Measurements from ENCODE around the gene CD47. TPM values are rescaled to one million over a fixed set of nuclear protein-coding genes. Genes with fewer than 3 reads are reported as not detected.

CD47 gene
- total RNA-seq, 1 donor from 2014 or later: 34.4 TPM

GRCh38 chr3:108097322-108098002 lies 6.6 kb upstream of the CD47 start:
- no peak for DNase-seq (ENCODE audit: low read depth)
- Histone ChIP-seq H3K4me1 (ENCODE audit: insufficient read depth, low read length) (no peaks in the 10 kb centered on the region), H3K9me3 (ENCODE audit: insufficient read depth, low read depth, low read length) (no peaks in the 10 kb centered on the region), H3K36me3 (ENCODE audit: insufficient read depth, low read length) (no peaks in the 10 kb centered on the region), H3K79me2 (ENCODE audit: insufficient read depth, low read length) (no peaks in the 10 kb centered on the region), H3K27ac (ENCODE audit: low read depth, low read length) (no peak overlapping the region), H4K20me1 (ENCODE audit: insufficient read depth, low read length) (no peaks in the 10 kb centered on the region), H3K4me2 (ENCODE audit: low read length) (no peak overlapping the region), H2AFZ (ENCODE audit: low read depth, low read length) (no peak overlapping the region), H3K27me3 (ENCODE audit: insufficient read depth, low read length) (no peaks in the 10 kb centered on the region), H3K9ac (ENCODE audit: low read length) (no peak overlapping the region), H3K4me3 (ENCODE audit: insufficient read depth, low read depth, low read length) (no peak overlapping the region)
- FAIRE-seq: no peak
- peaks cover 26% of the 10 kb centered on the region for H3K27me3 Mint-ChIP-seq (ENCODE audit: low read depth, unreplicated experiment)
- TF ChIP-seq EZH2 (IDR thresholded peaks at IDR 0.05; ENCODE audit: insufficient read depth, low read length): no peak
- no peak for TF ChIP-seq CTCF (IDR thresholded peaks at IDR 0.05; ENCODE audit: insufficient read depth, low read depth, low read length)
- H3K36me3 Mint-ChIP-seq (ENCODE audit: low read depth, unreplicated experiment): no peaks in the 10 kb centered on the region
- H3K4me1 Mint-ChIP-seq (ENCODE audit: low read depth, unreplicated experiment): peaks cover 5% of the 10 kb centered on the region
- no peak overlapping the region for H3K27ac Mint-ChIP-seq (ENCODE audit: unreplicated experiment)
- H3K9me3 Mint-ChIP-seq (ENCODE audit: unreplicated experiment): no peaks in the 10 kb centered on the region
- H3K4me3 Mint-ChIP-seq (ENCODE audit: unreplicated experiment): no peak overlapping the region

- H4K20me1 ChIP-seq (ENCODE audit: insufficient read depth, low read length): no peaks in the 10 kb centered on the region
- TF ChIP-seq CTCF (IDR thresholded peaks at IDR 0.05; ENCODE audit: insufficient read depth, low read depth, low read length) (no peak), EZH2 (IDR thresholded peaks at IDR 0.05; ENCODE audit: insufficient read depth, low read length) (no peak)
- no peak overlapping the region for H3K9ac ChIP-seq (ENCODE audit: low read length)
- no peak overlapping the region for H3K27ac Mint-ChIP-seq (ENCODE audit: unreplicated experiment)
- H3K4me3 ChIP-seq (ENCODE audit: insufficient read depth, low read depth, low read length): no peak overlapping the region
- no peak overlapping the region for H3K4me3 Mint-ChIP-seq (ENCODE audit: unreplicated experiment)
- H3K27ac ChIP-seq (ENCODE audit: low read depth, low read length): no peak overlapping the region
- H2AFZ ChIP-seq (ENCODE audit: low read depth, low read length): no peak overlapping the region
- peaks cover 5% of the 10 kb centered on the region for H3K4me1 Mint-ChIP-seq (ENCODE audit: low read depth, unreplicated experiment)
- DNase-seq (ENCODE audit: low read depth) (no peak), FAIRE-seq (no peak)
- no peaks in the 10 kb centered on the region for H3K36me3 Mint-ChIP-seq (ENCODE audit: low read depth, unreplicated experiment)
- H3K27me3 Mint-ChIP-seq (ENCODE audit: low read depth, unreplicated experiment): peaks cover 31% of the 10 kb centered on the region
- H3K9me3 Mint-ChIP-seq (ENCODE audit: unreplicated experiment): no peaks in the 10 kb centered on the region
- no peak overlapping the region for H3K4me2 ChIP-seq (ENCODE audit: low read length)
- H3K36me3 ChIP-seq (ENCODE audit: insufficient read depth, low read length): no peaks in the 10 kb centered on the region
- H3K4me1 ChIP-seq (ENCODE audit: insufficient read depth, low read length): peaks cover under 1% of the 10 kb centered on the region
- H3K79me2 ChIP-seq (ENCODE audit: insufficient read depth, low read length): no peaks in the 10 kb centered on the region
- H3K9me3 ChIP-seq (ENCODE audit: insufficient read depth, low read depth, low read length): no peaks in the 10 kb centered on the region
- H3K27me3 ChIP-seq (ENCODE audit: insufficient read depth, low read length): peaks cover 2% of the 10 kb centered on the region
These were observed 5.9 kb upstream of the CD47 start for GRCh38 chr3:108096532-108097321.

Data from astrocyte (in vitro differentiated cells and primary cell).